ENCODE results near the gene TPD52L2. TPM values are rescaled to one million over a fixed set of nuclear protein-coding genes. Genes with fewer than 3 reads are reported as not detected.
"Not testable (repeated sequence)": the region's sequence is repeated elsewhere in the genome, so short reads cannot be mapped to it uniquely, and the experiment has no call there.

The TPD52L2 gene
- polyA plus RNA-seq, 3 donors, result 137 to 167 (median 144) TPM

- H3K4me3 ChIP-seq (replicated peaks in 1 of 3; ENCODE audit: low read depth in 2 of 3, low read length in 3 of 3), result peak overlapping the region; percentile 63 to 97 (median 77)
- peaks cover 66 to 80% of the 10 kb centered on the region in 2 donors for H3K4me1 ChIP-seq (ENCODE audit: control insufficient read depth in 1 of 2, insufficient read depth in 2 of 2, low read length in 2 of 2)
- H3K4me2 ChIP-seq (replicated peaks; ENCODE audit: extremely low read depth, low read length, poor library complexity, severe bottlenecking), result peak overlapping the region; percentile 83
- H3K27me3 ChIP-seq (ENCODE audit: control insufficient read depth in 2 of 2, insufficient read depth in 2 of 2, low read length in 2 of 2), result no peaks in the 10 kb centered on the region
- Mint-ChIP-seq H3K27me3 (ENCODE audit: low read depth in 3 of 3) (peaks cover 0 to 7% (median 0%) of the 10 kb centered on the region in 3 donors), H3K4me1 (peaks cover 57% of the 10 kb centered on the region), H3K9me3 (no peaks in the 10 kb centered on the region), H3K4me3 (peak overlapping the region; percentile 92 to 94), H3K36me3 (peaks cover 22 to 53% of the 10 kb centered on the region in 2 donors), H3K27ac (peak overlapping the region; percentile 97 to 99 (median 98))
- H3K79me2 ChIP-seq (ENCODE audit: insufficient read depth, low read length), result peaks cover 63% of the 10 kb centered on the region
- intact Hi-C loops (cut with micrococcal nuclease), result loop anchor here (1.0 to 10.0 kb wide), 6 partner anchors 9 to 329 kb away; partner anchors contain the start of gene PTK6 (in 1 of the 2)
- H4K20me1 ChIP-seq (ENCODE audit: insufficient read depth, low read length), result peaks cover 16% of the 10 kb centered on the region
- H3K36me3 ChIP-seq (replicated peaks in 1 of 2; ENCODE audit: control insufficient read depth in 1 of 2, insufficient read depth in 2 of 2, low read length in 2 of 2), result peaks cover 14 to 20% of the 10 kb centered on the region in 2 donors
- no peaks in the 10 kb centered on the region for H3K9me3 ChIP-seq (replicated peaks in 1 of 2; ENCODE audit: control insufficient read depth in 1 of 2, insufficient read depth in 1 of 2, low read length in 2 of 2)
- peak overlapping the region; percentile 99 for H3K9ac ChIP-seq (ENCODE audit: insufficient read depth, low read length, poor library complexity, severe bottlenecking)
- H2AFZ ChIP-seq (ENCODE audit: insufficient read depth, low read depth, low read length, poor library complexity, severe bottlenecking), result peak overlapping the region; percentile 26
- TF ChIP-seq, protein P1, sequence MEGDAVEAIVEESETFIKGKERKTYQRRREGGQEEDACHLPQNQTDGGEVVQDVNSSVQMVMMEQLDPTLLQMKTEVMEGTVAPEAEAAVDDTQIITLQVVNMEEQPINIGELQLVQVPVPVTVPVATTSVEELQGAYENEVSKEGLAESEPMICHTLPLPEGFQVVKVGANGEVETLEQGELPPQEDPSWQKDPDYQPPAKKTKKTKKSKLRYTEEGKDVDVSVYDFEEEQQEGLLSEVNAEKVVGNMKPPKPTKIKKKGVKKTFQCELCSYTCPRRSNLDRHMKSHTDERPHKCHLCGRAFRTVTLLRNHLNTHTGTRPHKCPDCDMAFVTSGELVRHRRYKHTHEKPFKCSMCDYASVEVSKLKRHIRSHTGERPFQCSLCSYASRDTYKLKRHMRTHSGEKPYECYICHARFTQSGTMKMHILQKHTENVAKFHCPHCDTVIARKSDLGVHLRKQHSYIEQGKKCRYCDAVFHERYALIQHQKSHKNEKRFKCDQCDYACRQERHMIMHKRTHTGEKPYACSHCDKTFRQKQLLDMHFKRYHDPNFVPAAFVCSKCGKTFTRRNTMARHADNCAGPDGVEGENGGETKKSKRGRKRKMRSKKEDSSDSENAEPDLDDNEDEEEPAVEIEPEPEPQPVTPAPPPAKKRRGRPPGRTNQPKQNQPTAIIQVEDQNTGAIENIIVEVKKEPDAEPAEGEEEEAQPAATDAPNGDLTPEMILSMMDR (IDR thresholded peaks at IDR 0.05), result peak; percentile 80
- H3K27ac ChIP-seq (ENCODE audit: low read depth in 1 of 2, low read length in 2 of 2), result peak overlapping the region; percentile 99
- peak; percentile 95 to 99 (median 97) for DNase-seq
- 0% methylated on average over 34 of the region's 38 CpGs for WGBS (ENCODE audit: insufficient coverage)
Measured at GRCh38 chr20:63863798-63864544, 1.1 kb upstream of the TPD52L2 start.

DNA sequence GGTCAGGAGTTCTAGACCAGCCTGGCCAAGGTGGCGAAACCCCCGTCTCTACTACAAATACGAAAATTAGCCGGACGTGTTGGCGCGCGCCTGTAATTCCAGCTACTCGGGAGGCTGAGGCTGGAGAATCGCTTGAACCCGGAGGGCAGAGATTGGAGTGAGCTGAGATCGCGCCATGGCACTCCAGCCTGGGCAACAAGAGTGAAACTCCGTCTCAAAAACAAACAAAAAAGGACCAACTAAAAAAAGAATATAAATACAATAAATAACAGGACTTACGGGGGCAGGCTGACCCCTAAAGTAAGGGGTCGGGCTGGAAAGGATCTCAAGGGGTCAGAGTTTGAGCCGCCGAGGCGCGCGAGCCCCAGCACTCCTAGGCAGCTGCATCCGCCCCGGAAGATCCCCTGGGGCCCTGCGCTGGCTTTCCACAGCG is 509 bp upstream of the TPD52L2 start:
- Mint-ChIP-seq H3K27me3 (ENCODE audit: low read depth in 3 of 3) (peaks cover 0 to 3% (median 0%) of the 10 kb centered on the region in 3 donors), H3K27ac (peak overlapping the region; percentile 97 to 99 (median 98)), H3K36me3 (peaks cover 28 to 57% of the 10 kb centered on the region in 2 donors), H3K4me1 (peaks cover 54% of the 10 kb centered on the region), H3K9me3 (no peaks in the 10 kb centered on the region), H3K4me3 (peak overlapping the region; percentile 92 to 94)
- Histone ChIP-seq H2AFZ (ENCODE audit: insufficient read depth, low read depth, low read length, poor library complexity, severe bottlenecking) (peak overlapping the region; percentile 26), H3K4me3 (replicated peaks in 1 of 3; ENCODE audit: low read depth in 2 of 3, low read length in 3 of 3) (peak overlapping the region; percentile 63 to 97 (median 77)), H3K36me3 (replicated peaks in 1 of 2; ENCODE audit: control insufficient read depth in 1 of 2, insufficient read depth in 2 of 2, low read length in 2 of 2) (peaks cover 20 to 26% of the 10 kb centered on the region in 2 donors), H3K9ac (ENCODE audit: insufficient read depth, low read length, poor library complexity, severe bottlenecking) (peak overlapping the region; percentile 99), H3K79me2 (ENCODE audit: insufficient read depth, low read length) (peaks cover 69% of the 10 kb centered on the region), H3K4me1 (ENCODE audit: control insufficient read depth in 1 of 2, insufficient read depth in 2 of 2, low read length in 2 of 2) (peaks cover 60 to 78% of the 10 kb centered on the region in 2 donors), H3K4me2 (replicated peaks; ENCODE audit: extremely low read depth, low read length, poor library complexity, severe bottlenecking) (peak overlapping the region; percentile 83), H3K27me3 (ENCODE audit: control insufficient read depth in 2 of 2, insufficient read depth in 2 of 2, low read length in 2 of 2) (no peaks in the 10 kb centered on the region), H4K20me1 (ENCODE audit: insufficient read depth, low read length) (peaks cover 16% of the 10 kb centered on the region), H3K9me3 (replicated peaks in 1 of 2; ENCODE audit: control insufficient read depth in 1 of 2, insufficient read depth in 1 of 2, low read length in 2 of 2) (no peaks in the 10 kb centered on the region), H3K27ac (ENCODE audit: low read depth in 1 of 2, low read length in 2 of 2) (peak overlapping the region; percentile 99)
- TF ChIP-seq, protein P1 (IDR thresholded peaks at IDR 0.05), result peak; percentile 48
- intact Hi-C loops (cut with micrococcal nuclease), result loop anchor here (1.0 to 10.0 kb wide), 6 partner anchors 9 to 330 kb away; partner anchors contain the start of gene PTK6 (in 1 of the 2)
- WGBS (ENCODE audit: insufficient coverage), result under 1% methylated on average over 15 of the region's 25 CpGs
- no peak for DNase-seq

- Histone ChIP-seq H3K36me3 (replicated peaks in 1 of 2; ENCODE audit: control insufficient read depth in 1 of 2, insufficient read depth in 2 of 2, low read length in 2 of 2) (peaks cover 37 to 46% of the 10 kb centered on the region in 2 donors), H3K4me1 (ENCODE audit: control insufficient read depth in 1 of 2, insufficient read depth in 2 of 2, low read length in 2 of 2) (peaks cover 47 to 71% of the 10 kb centered on the region in 2 donors), H4K20me1 (ENCODE audit: insufficient read depth, low read length) (peaks cover 16% of the 10 kb centered on the region), H3K79me2 (ENCODE audit: insufficient read depth, low read length) (peaks cover 85% of the 10 kb centered on the region)
- 97% methylated on average over 10 of the region's 13 CpGs for WGBS (ENCODE audit: insufficient coverage)
- intact Hi-C loops (cut with micrococcal nuclease), result loop anchor here (5.0 to 10.0 kb wide), 2 partner anchors 35 to 332 kb away; partner anchors contain the start of gene PTK6 (in 1 of the 2)
- Mint-ChIP-seq H3K27ac (peak overlapping the region in 5 of 7 donors; percentile 65 to 98 (median 83)), H3K4me1 (peaks cover 42% of the 10 kb centered on the region), H3K36me3 (peaks cover 43 to 67% of the 10 kb centered on the region in 2 donors)
- H2AFZ ChIP-seq (ENCODE audit: insufficient read depth, low read depth, low read length, poor library complexity, severe bottlenecking); H3K4me2 ChIP-seq (replicated peaks; ENCODE audit: extremely low read depth, low read length, poor library complexity, severe bottlenecking); H3K4me3 Mint-ChIP-seq; H3K4me3 ChIP-seq (replicated peaks in 1 of 3; ENCODE audit: low read depth in 2 of 3, low read length in 3 of 3); DNase-seq; H3K9ac ChIP-seq (ENCODE audit: insufficient read depth, low read length, poor library complexity, severe bottlenecking); H3K9me3 Mint-ChIP-seq; H3K27ac ChIP-seq (ENCODE audit: low read depth in 1 of 2, low read length in 2 of 2); H3K27me3 Mint-ChIP-seq (ENCODE audit: low read depth in 3 of 3); H3K9me3 ChIP-seq (replicated peaks in 1 of 2; ENCODE audit: control insufficient read depth in 1 of 2, insufficient read depth in 1 of 2, low read length in 2 of 2); H3K27me3 ChIP-seq (ENCODE audit: control insufficient read depth in 2 of 2, insufficient read depth in 2 of 2, low read length in 2 of 2): not testable (repeated sequence)
Measured at GRCh38 chr20:63867042-63867441, 2.0 kb downstream of the TPD52L2 start.
